HCT116 (cell line): ENCODE results near the gene TESK1.
"Not testable (repeated sequence)": the region's sequence is repeated elsewhere in the genome, so short reads cannot be mapped to it uniquely, and the experiment has no call there.

Source experiments
- SRF ChIP-seq: IDR thresholded peaks from 2 replicates; pipeline ENCODE4 v1.6.1; 2012; ENCODE audit warnings: low read depth
- TF ChIP-seq, protein P1 (sequence below), 3 experiments: fragments of 200-600 bp in 1 of 3; sonication (generic) in 1 of 3; IDR thresholded peaks in 2 of 3; conservative IDR thresholded peaks in 1 of 3; 2 replicates each; pipeline ENCODE4 v1.5.1; 2012 to 2017; ENCODE audit warnings: low read depth in 2 of 3, low read length in 2 of 3, antibody characterized with exemption in 1 of 3, borderline replicate concordance in 1 of 3, control low read depth in 1 of 3, mild to moderate bottlenecking in 1 of 3, mixed read lengths in 1 of 3, mixed run types in 1 of 3, moderate library complexity in 1 of 3; ENCODE audit not compliant: insufficient read depth in 1 of 3

DNA sequence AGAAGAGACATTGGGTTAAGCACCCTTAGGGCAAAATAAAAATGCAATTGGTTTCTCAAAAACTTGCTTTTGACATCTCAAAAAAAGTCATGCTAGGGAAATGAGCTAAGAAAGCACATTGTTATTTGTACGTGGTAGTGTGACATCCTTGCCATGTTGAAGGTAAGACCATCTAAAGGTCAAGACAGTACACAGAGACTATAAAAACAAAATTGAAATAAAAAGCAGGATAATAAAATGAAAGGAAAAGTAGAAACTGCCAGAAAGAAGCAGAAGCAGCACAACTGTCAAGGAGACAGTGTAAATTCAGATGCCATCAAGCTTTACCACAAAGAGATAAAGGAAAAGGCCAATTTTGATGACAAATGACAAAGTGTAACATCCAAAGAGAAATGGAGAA, 34.2 kb downstream of the TESK1 start:
- TF ChIP-seq SRF = not testable (repeated sequence)
- TF ChIP-seq, protein P1, sequence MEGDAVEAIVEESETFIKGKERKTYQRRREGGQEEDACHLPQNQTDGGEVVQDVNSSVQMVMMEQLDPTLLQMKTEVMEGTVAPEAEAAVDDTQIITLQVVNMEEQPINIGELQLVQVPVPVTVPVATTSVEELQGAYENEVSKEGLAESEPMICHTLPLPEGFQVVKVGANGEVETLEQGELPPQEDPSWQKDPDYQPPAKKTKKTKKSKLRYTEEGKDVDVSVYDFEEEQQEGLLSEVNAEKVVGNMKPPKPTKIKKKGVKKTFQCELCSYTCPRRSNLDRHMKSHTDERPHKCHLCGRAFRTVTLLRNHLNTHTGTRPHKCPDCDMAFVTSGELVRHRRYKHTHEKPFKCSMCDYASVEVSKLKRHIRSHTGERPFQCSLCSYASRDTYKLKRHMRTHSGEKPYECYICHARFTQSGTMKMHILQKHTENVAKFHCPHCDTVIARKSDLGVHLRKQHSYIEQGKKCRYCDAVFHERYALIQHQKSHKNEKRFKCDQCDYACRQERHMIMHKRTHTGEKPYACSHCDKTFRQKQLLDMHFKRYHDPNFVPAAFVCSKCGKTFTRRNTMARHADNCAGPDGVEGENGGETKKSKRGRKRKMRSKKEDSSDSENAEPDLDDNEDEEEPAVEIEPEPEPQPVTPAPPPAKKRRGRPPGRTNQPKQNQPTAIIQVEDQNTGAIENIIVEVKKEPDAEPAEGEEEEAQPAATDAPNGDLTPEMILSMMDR (IDR thresholded peaks at IDR 0.05 in 2 of 3, conservative IDR thresholded peaks at IDR 0.05 in 1 of 3; ENCODE audit: borderline replicate concordance in 1 of 3, insufficient read depth in 1 of 3, low read depth in 2 of 3, low read length in 2 of 3) = not testable (repeated sequence)
